Calu3 (cell line): Measurements from ENCODE around the gene RCCD1. TPM values are rescaled to one million over a fixed set of nuclear protein-coding genes. Genes with fewer than 3 reads are reported as not detected.

ENCODE experiments used
- BruUV-seq: library from RNA; stranded (reverse); fragments of 400-500 nt; replicated peaks from 2 replicates; lab custom pipeline; 2021; lab: Mats Ljungman, UMichigan
- CTCF ChIA-PET: fragments of 300-600 bp; sonication (Branson Sonifier 250); formaldehyde crosslinking; loops from one replicate; lab custom pipeline; 2022; ENCODE audit warnings: antibody characterized with exemption; lab: Charles Lee
- DNase-seq: peaks from one replicate; pipeline ENCODE4 v3.0.0; 2022
- H3K27ac Mint-ChIP-seq: one replicate; pipeline ENCODE4 v1.8.0; 2022; ENCODE audit warnings: mixed read lengths; ENCODE audit not compliant: unreplicated experiment
- H3K27me3 Mint-ChIP-seq: one replicate; pipeline ENCODE4 v1.8.0; 2022; ENCODE audit warnings: mixed read lengths; ENCODE audit not compliant: unreplicated experiment
- H3K36me3 Mint-ChIP-seq: one replicate; pipeline ENCODE4 v1.8.0; 2022; ENCODE audit warnings: mild to moderate bottlenecking, moderate library complexity, mixed read lengths; ENCODE audit not compliant: insufficient read depth, unreplicated experiment
- H3K4me1 Mint-ChIP-seq: one replicate; pipeline ENCODE4 v1.8.0; 2022; ENCODE audit warnings: mild to moderate bottlenecking, low read depth, mixed read lengths; ENCODE audit not compliant: unreplicated experiment
- H3K4me3 Mint-ChIP-seq: one replicate; pipeline ENCODE4 v1.8.0; 2022; ENCODE audit warnings: mild to moderate bottlenecking, low read depth, moderate library complexity, mixed read lengths; ENCODE audit not compliant: unreplicated experiment
- H3K9me3 Mint-ChIP-seq: one replicate; pipeline ENCODE4 v1.8.0; 2022; ENCODE audit warnings: low read depth, mixed read lengths; ENCODE audit not compliant: unreplicated experiment
- intact Hi-C: fragments of 100-400 bp; cut with micrococcal nuclease; formaldehyde crosslinking; loops from one replicate; pipeline ENCODE4 v1.10.0; 2022; ENCODE audit not compliant: unreplicated experiment
- total RNA-seq: library from RNA; stranded (reverse); gene quantifications from 2 replicates; pipeline ENCODE4 v1.2.3, GENCODE V29; 2022
- TF ChIP-seq, protein P1 (sequence below): fragments of 200-600 bp; IDR thresholded peaks from one replicate; pipeline ENCODE4 v1.8.0; 2022; ENCODE audit warnings: antibody characterized with exemption; ENCODE audit not compliant: unreplicated experiment

Gene RCCD1
- total RNA-seq, 1 experiment from 2014 or later: 42.6 TPM

DNA sequence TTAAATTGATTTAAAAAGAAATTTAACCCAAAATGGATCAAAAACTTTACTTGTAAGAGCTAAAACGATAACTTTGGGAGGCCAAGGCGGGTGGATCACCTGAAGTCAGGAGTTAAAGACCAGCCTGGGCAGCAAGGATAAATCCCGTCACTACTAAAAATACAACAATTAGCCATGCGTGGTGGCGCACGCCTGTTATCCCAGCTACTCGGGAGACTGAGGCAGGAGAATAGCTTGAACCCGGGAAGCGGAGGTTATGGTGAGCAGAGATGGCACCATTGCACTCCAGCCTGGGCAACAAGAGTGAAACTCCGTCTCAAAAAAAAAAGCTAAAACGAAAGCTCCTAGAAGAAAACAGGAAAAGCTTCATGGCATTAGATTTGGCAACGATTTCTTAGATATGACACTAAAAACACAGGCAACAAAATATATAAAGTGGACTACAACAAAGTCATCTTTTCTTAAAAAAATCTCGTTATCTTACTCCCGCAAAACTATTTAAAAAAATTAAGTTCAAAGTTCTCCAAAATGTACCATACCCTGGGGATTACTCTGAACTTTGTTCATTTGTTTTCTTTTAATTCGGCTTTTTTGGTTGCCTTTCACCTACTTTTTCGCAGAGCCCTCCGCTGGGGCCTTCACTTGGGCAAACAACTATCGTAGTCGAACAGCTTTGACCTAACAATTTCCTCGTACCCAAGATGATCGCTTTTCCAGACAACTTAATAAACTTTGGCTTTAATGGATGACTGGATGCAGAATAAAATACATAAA is 25.3 kb upstream of the RCCD1 start:
- H3K4me3 Mint-ChIP-seq: peak overlapping the region; percentile 92
- CTCF ChIA-PET: interaction anchor here (1.9 kb wide), 1 partner anchor 103 kb away, joined by 4 read pairs; no protein-coding TSS in a partner anchor
- intact Hi-C loops: loop anchor here (2.0 to 5.0 kb wide), 2 partner anchors 103 to 281 kb away; no protein-coding TSS in a partner anchor

DNA sequence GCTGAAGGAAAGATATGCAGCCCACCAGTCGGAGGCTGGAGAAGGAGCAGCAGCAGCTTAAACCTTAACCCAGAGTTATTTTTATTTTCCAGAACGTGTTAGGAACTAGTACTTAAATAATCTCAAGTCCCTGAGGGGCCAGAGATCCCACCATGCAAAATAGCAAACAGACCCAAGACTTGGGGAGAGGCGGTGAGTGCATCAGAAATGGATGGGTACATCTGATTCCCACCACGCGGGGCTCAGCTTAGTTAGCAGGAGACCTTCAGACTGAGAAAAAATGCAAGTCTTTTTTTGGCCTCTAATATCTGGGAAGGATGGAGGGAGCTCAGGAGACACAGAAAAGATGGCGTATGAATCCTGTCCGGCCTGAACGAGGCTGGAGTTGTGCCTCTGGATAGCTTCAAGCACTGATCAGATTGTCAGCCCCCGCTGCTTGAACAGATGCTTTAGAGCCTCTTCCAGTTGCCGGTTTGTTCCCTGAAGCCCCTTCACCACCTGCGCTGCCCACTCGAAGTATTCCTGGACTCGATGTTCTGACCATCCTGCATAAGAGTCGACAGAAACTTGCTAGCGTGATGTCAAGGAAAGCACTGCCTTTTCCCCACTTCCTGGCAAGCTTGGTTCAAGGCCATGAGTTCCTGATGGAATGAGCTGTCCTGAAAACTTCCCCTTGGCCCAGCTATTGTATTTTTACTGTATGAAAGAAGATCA is 23.7 kb upstream of the RCCD1 start:
- TSS peak; percentile 31 for BruUV-seq
- DNase-seq: no peak
- TF ChIP-seq, protein P1, sequence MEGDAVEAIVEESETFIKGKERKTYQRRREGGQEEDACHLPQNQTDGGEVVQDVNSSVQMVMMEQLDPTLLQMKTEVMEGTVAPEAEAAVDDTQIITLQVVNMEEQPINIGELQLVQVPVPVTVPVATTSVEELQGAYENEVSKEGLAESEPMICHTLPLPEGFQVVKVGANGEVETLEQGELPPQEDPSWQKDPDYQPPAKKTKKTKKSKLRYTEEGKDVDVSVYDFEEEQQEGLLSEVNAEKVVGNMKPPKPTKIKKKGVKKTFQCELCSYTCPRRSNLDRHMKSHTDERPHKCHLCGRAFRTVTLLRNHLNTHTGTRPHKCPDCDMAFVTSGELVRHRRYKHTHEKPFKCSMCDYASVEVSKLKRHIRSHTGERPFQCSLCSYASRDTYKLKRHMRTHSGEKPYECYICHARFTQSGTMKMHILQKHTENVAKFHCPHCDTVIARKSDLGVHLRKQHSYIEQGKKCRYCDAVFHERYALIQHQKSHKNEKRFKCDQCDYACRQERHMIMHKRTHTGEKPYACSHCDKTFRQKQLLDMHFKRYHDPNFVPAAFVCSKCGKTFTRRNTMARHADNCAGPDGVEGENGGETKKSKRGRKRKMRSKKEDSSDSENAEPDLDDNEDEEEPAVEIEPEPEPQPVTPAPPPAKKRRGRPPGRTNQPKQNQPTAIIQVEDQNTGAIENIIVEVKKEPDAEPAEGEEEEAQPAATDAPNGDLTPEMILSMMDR: no peak
- intact Hi-C loops: loop anchor here (2.0 to 5.0 kb wide), 2 partner anchors 101 to 282 kb away; no protein-coding TSS in a partner anchor
- CTCF ChIA-PET: interaction anchor here (0.9 to 3.0 kb wide), 16 partner anchors 16 to 637 kb away, joined by 3 to 18 read pairs (median 6); partner anchors contain the start of genes BLM, MAN2A2, PRC1 and RCCD1
- H3K4me3 Mint-ChIP-seq: peak overlapping the region; percentile 92
- peaks cover 52% of the 10 kb centered on the region for H3K36me3 Mint-ChIP-seq
- H3K4me1 Mint-ChIP-seq: peaks cover 47% of the 10 kb centered on the region
- H3K27me3 Mint-ChIP-seq: no peaks in the 10 kb centered on the region
- H3K9me3 Mint-ChIP-seq: no peaks in the 10 kb centered on the region
- H3K27ac Mint-ChIP-seq: peak overlapping the region; percentile 96

More for the DNA sequence above, 25.3 kb upstream of the RCCD1 start:
- peaks cover 38% of the 10 kb centered on the region for H3K4me1 Mint-ChIP-seq
- DNase-seq: no peak
- H3K9me3 Mint-ChIP-seq: no peaks in the 10 kb centered on the region
- TF ChIP-seq, protein P1: no peak
- peaks cover 37% of the 10 kb centered on the region for H3K36me3 Mint-ChIP-seq
- BruUV-seq: TSS peak; percentile 54
- no peaks in the 10 kb centered on the region for H3K27me3 Mint-ChIP-seq
- peak overlapping the region; percentile 96 for H3K27ac Mint-ChIP-seq

- CTCF ChIA-PET: interaction anchor here (0.9 to 3.0 kb wide), 16 partner anchors 16 to 638 kb away, joined by 3 to 18 read pairs (median 6); partner anchors contain the start of genes BLM, MAN2A2, PRC1 and RCCD1
- no TSS peak for BruUV-seq
- Mint-ChIP-seq H3K9me3 (no peaks in the 10 kb centered on the region), H3K36me3 (peaks cover 57% of the 10 kb centered on the region), H3K4me1 (peaks cover 52% of the 10 kb centered on the region), H3K27me3 (no peaks in the 10 kb centered on the region), H3K27ac (peak overlapping the region; percentile 96), H3K4me3 (peak overlapping the region; percentile 92)
- intact Hi-C loops: loop anchor here (2.0 to 5.0 kb wide), 2 partner anchors 101 to 283 kb away; no protein-coding TSS in a partner anchor
- DNase-seq: no peak
- TF ChIP-seq, protein P1: no peak
Observed at GRCh38 chr15:90931575-90931827, 23.2 kb upstream of the RCCD1 start.
